Hepatic stellate cell (primary cell): ENCODE results near the gene EDIL3.
A peak's percentile ranks its signal among the peaks of the same experiment; 100 is the strongest.

Experiments
- DNase-seq: peaks from one replicate; pipeline ENCODE4 v3.0.0; 2011; ENCODE audit warnings: low spot score

Gene EDIL3, protein sequence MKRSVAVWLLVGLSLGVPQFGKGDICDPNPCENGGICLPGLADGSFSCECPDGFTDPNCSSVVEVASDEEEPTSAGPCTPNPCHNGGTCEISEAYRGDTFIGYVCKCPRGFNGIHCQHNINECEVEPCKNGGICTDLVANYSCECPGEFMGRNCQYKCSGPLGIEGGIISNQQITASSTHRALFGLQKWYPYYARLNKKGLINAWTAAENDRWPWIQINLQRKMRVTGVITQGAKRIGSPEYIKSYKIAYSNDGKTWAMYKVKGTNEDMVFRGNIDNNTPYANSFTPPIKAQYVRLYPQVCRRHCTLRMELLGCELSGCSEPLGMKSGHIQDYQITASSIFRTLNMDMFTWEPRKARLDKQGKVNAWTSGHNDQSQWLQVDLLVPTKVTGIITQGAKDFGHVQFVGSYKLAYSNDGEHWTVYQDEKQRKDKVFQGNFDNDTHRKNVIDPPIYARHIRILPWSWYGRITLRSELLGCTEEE

DNA sequence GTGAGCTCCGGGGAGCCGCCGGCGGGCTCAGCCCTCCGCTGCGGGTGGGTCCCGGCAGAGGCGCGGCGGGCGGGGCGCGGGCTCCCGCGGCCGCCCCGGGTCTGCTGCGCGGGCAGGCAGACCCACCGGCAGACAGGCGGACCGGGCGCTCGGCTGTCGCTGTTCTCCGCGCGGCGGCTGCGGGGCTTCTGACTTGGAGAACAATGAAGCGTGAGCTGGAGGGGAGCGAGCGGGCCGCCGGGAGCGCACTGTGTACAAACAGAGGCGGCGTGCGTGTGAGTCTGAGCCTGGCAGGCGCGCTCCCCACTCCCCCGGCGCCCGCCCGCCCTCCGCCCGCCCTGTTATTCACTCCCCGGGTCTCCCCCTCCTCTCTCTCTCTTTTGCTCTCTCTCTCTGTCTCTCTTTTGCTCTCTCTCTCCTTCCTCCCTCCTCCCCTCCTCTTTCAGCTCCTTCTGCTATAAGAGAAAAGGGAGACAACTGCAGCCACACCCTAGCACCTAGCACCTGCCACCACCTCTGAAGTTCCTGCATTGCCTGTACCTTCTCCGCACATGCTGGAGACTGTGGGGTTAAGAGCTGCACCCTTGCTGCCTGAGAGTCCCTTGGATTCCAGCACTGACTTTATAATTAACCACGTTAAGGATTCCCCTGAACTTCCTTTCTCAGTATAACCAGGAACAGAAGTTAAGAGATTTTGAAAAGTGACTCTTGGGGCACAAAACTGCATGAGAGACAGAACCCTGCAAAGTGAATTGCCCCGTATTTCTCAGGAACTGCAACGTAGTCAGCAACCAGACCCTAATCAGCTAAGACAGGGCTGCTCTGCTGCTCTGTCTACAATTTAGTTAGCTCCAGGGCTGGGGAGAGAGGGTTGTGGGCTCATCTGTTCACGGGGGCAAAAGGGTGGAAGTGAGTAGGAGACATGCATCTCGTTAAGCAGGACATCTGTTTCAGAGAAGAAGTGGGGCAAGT lies at the start of gene EDIL3:
TSS of gene EDIL3 (minus strand) at position 277 of the 972 bp plus-strand sequence. CDS start 506 bp downstream, outside the sequence.
- DNase-seq: no peak

DNA sequence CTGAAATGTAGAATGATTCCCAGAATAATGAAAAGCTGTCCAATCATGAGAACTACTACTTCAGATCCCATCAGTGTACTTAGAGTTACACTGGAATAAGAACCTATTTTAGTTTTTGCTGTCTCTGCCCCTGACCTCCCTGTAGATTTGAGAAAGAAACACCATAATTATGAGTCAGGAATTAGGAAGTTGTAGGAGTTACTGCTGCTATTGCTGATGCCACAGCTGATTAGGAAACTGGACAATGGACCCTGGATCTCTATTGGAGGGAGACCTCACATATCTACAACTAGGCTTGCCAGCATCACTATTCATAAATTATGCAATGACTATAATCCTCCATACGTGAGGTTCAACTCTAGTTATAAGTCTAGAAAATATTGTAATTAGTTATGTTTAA lies 48.8 kb upstream of the EDIL3 start:
- no peak for DNase-seq

DNA sequence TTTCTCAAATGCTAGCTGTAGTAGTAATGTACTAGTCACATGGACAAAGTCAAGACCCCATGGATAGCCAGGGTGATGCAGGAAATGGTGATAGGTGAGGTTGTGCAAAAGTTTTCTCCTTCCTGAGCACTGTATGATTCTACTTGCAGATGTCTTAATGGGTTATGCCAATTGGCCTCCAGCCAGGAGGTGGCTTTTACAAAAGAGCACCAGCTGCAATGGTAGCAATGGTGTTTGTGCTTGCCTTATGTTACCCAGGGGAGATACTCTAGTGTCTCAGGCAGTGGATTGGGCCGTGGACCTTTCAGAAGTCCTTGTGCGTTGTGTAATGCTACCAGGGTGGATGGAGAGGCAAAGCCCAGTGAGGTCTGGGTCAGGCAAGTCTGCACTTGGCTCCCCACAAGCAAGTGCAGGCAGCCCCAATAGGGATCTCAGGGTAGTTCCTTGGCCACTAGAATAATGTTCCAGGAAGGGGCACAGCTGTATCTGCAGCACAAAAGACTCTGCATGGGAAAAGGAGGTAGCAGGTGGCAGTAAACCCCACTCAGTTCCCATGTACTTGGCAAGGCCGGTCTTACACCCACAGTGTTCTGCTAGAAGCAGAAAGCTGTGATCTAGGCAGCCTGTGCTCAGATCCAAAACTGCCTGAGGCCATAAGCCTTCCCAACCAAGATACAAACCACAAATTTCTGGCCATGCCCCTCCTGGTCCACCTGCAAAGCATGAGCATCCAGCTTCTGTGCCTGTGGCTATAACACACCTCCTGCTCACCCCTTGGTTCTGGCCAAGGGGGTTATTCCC lies 46.4 kb upstream of the EDIL3 start:
- DNase-seq: no peak

DNA sequence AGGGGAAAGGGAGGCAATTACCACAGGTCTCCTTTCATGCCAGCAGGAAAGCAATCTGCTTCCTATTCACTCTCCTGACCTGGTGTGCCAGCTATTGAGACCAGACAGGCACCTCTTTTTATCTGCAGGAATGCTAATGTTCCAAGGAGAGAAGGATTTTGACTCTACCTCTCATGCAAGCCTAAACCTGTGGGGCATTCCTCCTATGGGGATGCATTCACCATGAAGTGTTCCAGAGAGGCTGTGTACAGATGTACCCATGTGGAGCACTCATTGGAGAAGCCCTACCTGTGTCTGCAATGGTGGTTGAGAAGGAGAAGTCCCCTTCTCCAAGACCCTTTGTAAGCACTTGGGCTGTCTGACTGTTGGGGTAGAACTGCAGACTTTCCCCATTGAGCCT lies 45.4 kb upstream of the EDIL3 start:
- no peak for DNase-seq

DNA sequence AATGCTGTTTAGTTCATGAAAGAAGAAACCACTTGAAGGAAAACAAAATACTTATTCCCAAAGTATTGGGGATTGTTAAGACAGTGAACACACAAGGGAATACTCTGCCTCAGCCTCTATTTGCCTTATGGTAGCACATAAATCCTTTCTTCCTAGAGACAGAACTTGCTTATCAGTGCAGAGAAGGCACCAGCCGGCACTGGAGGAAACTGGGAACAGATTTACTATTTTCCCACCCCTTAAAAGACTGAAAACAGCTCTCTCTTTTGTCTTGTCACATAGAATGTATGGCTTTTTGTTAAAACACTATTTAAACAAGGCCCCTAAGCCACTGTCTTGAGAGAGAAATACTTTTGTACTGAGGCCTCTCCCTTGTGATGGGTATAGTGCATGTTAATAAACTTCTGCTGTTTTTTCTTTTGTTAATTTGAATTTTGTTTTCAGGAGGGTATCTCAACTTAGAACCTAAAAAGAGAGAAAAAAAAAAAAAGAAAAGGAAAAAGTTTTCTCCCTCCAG lies 40.7 kb upstream of the EDIL3 start:
- no peak for DNase-seq

DNA sequence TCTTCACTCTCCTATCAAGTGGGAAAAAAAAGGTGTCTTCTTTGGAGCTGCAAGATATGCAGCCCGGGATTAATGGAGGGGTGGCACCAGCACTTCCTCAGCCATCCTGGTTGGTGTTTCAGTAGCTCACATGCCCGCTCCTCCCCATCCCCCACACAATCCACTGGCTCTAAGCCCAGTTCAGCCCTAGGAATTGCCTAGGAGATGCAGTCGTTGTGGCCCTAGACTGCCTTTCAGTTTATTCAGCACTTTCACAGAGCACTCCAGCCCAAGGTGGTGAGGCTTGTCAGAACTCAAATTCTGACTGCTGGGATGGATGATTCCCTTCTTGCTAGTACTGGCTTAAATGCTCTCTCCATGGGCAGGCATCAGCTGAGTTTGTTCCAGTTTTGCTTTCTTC lies 35.1 kb upstream of the EDIL3 start:
- no peak for DNase-seq

GRCh38 chr5:84411832-84412605 lies 27.3 kb upstream of the EDIL3 start:
- DNase-seq: no peak

DNA sequence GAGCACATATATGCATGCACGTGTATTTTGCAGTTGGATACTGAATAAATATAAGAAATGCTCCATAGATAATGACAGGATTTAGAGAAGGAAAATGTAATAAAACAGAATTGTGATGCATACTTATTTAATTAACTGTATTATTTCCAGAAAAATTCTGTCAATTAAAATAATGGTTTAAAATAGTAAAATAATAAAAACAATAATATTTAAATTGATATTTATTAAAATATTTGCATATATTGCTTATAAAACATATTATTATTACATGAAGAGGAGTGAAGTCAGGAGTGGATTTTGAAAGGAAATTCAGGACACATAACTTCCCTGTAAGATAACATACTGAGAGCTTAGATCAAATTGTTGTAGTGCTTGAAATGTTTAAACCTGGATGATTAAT lies 21.4 kb upstream of the EDIL3 start:
- no peak for DNase-seq

- peak; percentile 55 for DNase-seq
Measured at GRCh38 chr5:84403773-84404172, 19.1 kb upstream of the EDIL3 start.

- DNase-seq: no peak
Measured at GRCh38 chr5:84397385-84397784, 12.7 kb upstream of the EDIL3 start.

DNA sequence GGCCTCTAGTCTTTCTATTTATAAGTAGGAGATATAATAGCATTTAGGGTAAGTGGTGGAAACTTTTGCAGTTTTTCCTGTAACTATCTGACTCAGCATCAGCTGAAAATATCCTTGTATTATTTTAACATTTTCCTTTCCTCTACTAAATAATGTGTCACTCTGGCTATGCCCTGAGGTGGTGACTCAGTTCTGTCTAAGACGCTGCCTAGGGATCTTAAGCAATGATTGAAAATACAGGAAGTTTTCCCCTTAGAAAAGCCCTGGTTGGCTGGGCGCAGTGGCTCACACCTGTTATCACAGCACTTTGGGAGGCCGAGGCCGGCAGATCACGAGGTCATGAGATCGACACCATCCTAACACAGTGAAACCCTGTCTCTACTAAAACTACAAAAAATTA lies 9.3 kb upstream of the EDIL3 start:
- peak; percentile 57 for DNase-seq

DNA sequence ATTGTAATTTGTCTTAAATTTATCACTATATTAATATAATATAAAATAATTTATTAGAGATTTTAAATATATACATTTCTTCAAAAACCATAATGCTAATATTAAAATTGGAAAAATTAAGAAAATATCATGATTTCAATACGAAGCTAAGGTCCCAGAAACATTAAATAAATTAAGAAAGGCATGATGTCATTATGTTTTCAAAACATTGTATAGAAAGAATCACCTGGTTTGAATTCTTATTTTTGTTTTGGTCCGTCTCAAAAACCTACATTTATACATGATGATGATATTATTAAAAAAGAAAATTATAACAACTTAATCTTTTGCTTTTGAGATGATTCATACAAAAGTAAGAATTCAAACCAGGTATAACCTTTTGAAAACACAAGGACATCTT lies 8.2 kb upstream of the EDIL3 start:
- no peak for DNase-seq

GRCh38 chr5:84385705-84386104 lies 1.0 kb upstream of the EDIL3 start:
- no peak for DNase-seq

GRCh38 chr5:84383816-84384603 lies 670 bp downstream of the EDIL3 start:
- DNase-seq: peak; percentile 34

DNA sequence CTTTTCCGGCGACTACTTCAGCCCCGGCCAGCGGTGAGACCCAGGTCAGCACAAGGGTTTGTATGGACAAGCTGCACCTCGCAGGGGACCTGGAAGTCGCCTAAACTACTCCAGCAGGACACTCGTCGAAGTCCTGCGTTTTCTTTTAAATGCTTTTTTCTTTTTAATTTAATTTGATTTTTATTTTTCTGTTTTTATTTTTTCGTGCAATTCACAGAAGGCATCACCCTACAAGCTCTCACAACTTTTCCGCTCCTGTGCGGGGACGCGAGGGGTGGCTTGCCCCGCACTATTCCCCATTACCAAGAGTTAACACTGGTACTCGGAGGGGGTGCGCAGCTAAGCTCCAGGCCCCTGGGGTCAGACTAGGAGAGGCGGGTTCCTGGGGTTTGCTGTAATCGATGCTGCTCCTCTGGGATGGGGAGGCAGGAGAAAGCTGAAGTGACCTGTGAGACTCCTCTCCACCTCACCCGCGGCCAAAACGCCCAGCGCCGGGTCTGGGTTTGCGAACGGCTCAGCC lies 1.3 kb downstream of the EDIL3 start:
- DNase-seq: no peak

- DNase-seq: peak; percentile 31
Measured at GRCh38 chr5:84382363-84383295, 2.1 kb downstream of the EDIL3 start.

DNA sequence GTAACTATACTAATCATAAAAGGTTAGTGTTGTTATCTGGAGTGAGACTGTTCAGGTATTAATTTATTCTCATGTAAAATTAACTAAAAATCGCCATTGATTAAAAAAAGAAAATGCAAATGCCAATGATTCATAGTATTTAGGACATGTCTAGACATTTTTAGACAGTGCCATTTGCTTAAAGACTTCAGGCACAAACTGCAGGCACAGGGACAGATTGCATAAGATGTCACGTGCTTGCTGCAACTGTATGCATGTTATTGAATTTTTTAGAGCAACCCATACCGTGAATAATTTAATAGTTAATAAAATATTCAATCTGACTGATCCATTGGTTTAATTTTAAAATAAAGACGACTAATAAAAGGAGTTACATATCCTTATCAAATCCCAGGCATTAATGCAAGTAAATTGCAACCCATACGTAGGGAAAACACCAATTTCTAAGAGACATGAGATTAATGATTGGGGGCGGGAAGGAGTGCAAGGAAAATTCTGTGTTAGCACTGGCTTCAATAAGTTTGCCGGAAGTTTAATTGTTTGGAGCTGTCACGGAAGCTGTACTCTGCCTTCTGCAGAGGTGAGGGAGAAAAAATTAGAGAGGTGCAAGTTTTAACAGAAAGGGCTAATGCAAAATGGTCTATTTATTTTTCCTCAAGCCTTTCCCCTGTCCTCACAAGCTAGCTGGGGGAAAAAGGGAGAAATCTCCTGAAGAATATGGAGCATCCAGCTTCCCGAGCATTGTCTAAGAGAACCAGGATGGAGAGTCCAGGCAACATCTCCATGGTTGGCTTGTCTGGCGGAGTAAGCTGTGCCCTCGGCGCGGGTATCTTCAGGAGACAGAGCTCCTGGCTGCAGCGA lies 2.9 kb downstream of the EDIL3 start:
- no peak for DNase-seq

DNA sequence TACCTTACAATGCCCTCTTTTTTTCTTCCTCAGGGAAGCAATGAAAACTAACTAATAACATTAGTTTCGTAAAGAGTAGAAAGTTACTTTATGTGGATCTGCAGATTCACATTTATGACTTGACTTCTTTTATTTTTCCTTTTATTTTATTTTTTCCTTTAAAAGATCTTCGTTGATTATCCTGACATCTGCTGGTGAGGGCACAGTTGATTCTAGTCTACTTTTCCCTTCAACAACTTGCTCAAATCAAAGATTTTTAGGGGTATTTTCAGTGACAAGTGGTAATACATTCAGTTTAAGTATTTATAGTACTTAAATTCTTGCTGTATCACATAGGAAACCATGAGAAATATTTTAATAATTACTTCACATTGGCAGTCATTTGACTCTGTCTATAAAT lies 4.9 kb downstream of the EDIL3 start:
- no peak for DNase-seq
